Kidney epithelial cell (primary cell): Measurements from ENCODE around the gene SLC2A10. TPM values are rescaled to one million over a fixed set of nuclear protein-coding genes. Genes with fewer than 3 reads are reported as not detected.

ENCODE experiments used
- DNase-seq: peaks from one replicate; pipeline ENCODE4 v3.0.0-alpha.2; 2010; ENCODE audit warnings: low read depth
- H3K27me3 ChIP-seq: 2 replicates; pipeline ENCODE4 v1.6.0; 2011; ENCODE audit warnings: low read length; ENCODE audit not compliant: control insufficient read depth, insufficient read depth
- H3K36me3 ChIP-seq: 2 replicates; pipeline ENCODE4 v1.5.1; 2011; ENCODE audit warnings: low read length; ENCODE audit not compliant: control insufficient read depth, insufficient read depth
- H3K4me3 ChIP-seq: 2 replicates; pipeline ENCODE4 v1.5.1; 2011; ENCODE audit warnings: low read depth, mild to moderate bottlenecking, control low read depth, low read length
- CTCF ChIP-seq: IDR thresholded peaks from 2 replicates; pipeline ENCODE4 v1.5.1; 2011; ENCODE audit warnings: mild to moderate bottlenecking, moderate library complexity, low read length, control low read depth, inconsistent platforms; ENCODE audit not compliant: insufficient read depth, poor library complexity, severe bottlenecking
- total RNA-seq: library from RNA; depleted of rRNA; stranded (reverse); fragments of >200 nt; gene quantifications from 2 replicates; pipeline ENCODE4 v1.2.3, GENCODE V29; 2015

The SLC2A10 gene
- total RNA-seq, 1 donor from 2014 or later = 11.9 TPM

DNA sequence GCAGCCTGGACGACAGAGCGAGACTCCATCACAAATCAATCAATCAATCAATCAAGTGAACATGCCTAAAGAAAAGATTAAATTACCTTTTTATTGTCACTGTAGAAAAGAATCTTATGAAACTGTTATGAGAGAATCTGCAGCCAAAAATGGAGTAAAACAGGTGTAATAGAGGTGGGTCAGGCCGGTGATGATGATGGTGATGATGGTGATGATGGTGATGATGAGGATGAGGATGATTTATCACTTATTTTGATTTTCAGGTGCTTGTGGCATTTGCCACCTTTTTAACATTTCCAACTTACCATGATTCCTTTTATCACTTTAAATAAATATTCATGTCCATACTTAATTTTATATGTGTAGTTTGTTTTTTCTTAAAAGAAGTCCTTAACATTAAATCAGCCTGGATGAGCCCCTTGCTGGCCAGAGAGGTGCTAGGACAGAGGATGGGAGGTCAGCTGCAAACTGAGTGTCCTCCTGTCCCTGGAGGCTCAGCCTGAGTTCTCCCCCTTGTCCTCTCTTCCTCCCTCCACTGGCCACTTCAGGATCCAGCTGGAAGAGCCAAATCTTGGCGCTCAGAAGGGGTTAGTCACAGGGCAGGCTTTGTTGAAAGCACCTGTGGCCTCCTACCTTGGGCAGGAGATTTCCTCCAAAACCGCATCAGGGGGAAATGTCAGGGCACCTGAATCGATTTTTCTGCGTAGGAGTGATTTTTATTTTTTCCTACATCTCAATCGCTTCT is 32.6 kb downstream of the SLC2A10 start:
- TF ChIP-seq CTCF = no peak
- no peak for DNase-seq

GRCh38 chr20:46742669-46743045 is 33.2 kb downstream of the SLC2A10 start:
- TF ChIP-seq CTCF = no peak
- peaks cover 2% of the 10 kb centered on the region for H3K27me3 ChIP-seq
- no peaks in the 10 kb centered on the region for H3K36me3 ChIP-seq
- no peak for DNase-seq
- H3K4me3 ChIP-seq = no peak overlapping the region

More for the DNA sequence above, 32.6 kb downstream of the SLC2A10 start:
- H3K36me3 ChIP-seq = no peaks in the 10 kb centered on the region
- H3K4me3 ChIP-seq = no peak overlapping the region
- peaks cover 2% of the 10 kb centered on the region for H3K27me3 ChIP-seq

GRCh38 chr20:46743088-46743487 is 33.6 kb downstream of the SLC2A10 start:
- Histone ChIP-seq H3K4me3 (no peak overlapping the region), H3K36me3 (no peaks in the 10 kb centered on the region), H3K27me3 (peaks cover 2% of the 10 kb centered on the region)
- no peak for TF ChIP-seq CTCF
- DNase-seq = no peak

GRCh38 chr20:46746956-46747526 is 37.6 kb downstream of the SLC2A10 start:
- H3K4me3 ChIP-seq = no peak overlapping the region
- H3K36me3 ChIP-seq = no peaks in the 10 kb centered on the region
- no peak for TF ChIP-seq CTCF
- no peak for DNase-seq
- H3K27me3 ChIP-seq = peaks cover 2% of the 10 kb centered on the region

DNA sequence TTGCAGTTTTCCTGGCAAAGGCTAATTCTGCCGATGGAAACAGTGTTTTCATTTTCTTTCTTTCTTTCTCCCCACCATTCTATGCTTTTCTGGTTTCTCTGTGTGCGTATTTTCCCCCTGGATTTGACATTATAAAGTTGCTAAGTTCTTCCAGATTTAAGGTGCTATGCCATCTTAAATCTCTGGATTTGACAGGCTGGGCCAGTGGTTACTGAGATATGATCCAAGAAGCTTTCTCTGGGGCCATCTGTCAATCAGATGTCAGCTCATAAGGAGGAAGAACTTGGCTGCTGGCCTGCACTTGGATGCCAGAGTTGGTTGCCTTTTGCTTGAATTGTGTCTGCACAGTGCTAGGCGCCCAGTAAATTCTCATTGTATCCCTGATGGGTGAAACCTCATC is 39.7 kb downstream of the SLC2A10 start:
- no peak overlapping the region for H3K4me3 ChIP-seq
- H3K36me3 ChIP-seq = no peaks in the 10 kb centered on the region
- H3K27me3 ChIP-seq = peaks cover 2% of the 10 kb centered on the region
- TF ChIP-seq CTCF = no peak
- no peak for DNase-seq
